Measurements from ENCODE around the gene GALE.
"Not testable (repeated sequence)": the region's sequence is repeated elsewhere in the genome, so short reads cannot be mapped to it uniquely, and the experiment has no call there.

The GALE gene

DNA sequence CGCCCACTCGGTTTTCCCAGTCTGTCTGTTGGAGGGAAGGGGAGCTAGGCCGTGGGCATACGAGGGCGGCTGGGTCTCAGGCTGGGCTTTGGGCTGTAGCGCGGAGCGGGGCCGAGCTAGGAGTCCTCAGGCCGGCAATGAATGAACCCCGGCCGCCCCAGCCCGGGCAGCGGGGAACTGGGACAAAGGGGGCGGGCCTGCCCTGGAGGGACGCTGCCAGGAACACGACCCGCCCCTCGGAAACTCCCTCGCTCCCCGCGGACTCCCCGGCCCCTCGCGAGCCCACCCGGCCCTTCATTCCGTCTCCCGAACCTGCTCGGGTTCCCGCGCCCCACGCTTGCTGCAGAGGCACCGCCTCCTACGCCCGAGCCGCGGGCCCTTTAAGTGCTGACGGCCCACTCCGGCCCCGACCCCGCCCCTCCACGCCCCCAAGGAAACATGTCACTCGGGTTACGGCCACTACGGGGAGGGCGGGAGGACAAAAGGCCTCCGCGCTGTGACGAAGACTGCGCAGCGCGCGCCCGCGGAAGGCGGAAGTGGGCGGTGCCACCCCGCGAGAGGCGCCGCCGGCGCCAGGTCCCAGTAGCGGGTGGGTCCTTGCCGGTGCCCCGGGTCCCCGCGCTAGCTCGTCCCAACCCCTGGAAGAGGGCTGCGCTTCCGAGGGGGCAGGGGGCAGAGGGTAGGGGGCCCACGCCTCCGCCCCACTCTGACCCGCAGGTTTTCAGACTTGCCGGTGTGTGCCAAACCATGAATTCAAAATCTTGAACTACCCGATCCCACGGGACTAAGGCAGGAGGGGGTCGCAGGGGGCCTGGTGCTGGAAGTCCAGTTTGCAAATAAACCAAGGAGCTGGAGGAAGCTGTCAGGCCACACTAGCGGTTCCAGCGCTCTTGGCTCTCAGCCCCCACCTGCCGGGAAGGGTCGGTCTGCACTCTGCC, at the start of gene GALE:
Gene GALE, minus strand, starts transcription at position 355 of the 938 bp plus-strand sequence. CDS start 1,747 bp downstream, outside the sequence.
- peak; percentile 98 for DNase-seq

DNA sequence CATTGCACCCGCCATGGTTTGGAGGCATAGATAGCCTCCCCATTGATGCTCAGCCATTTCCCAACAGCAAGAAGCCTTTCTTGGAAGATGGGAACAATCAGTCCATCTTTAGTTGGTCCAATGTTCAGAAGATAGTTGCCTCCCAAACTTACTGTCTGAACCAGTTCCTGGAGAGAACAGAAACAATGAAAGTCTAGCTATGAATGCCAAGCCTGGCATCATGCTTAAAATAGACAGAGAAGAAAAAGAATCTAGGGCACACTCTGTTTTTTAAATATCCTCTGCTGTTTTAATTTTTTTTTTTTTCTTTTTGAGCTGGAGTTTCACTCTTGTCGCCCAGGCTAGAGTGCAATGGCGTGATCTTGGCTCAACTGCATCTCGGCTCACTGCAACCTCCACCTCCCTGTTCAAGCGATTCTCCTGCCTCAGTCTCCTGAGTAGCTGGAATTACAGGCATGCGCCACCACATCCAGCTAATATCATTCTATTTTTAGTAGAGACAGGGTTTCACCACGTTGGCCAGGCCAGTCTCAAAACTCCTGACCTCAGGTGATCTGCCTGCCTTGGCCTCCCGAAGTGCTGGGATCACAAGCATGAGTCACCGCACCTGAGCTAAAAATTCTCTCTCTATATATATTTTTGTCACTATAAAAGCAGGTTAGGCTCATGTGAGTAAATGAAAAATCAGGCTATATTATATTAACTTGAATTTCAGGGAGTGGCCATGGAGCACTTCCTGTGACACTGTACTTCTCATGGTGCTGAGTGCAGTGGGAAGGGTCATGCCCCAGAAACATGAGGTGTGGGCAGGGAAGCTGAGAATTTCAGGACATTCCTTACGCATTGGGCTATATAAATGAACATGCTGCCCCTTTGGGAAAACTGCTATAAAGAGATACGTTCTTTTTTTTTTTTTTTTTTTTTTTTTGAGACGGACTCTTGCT, 48.4 kb upstream of the GALE start:
- DNase-seq = no peak

DNA sequence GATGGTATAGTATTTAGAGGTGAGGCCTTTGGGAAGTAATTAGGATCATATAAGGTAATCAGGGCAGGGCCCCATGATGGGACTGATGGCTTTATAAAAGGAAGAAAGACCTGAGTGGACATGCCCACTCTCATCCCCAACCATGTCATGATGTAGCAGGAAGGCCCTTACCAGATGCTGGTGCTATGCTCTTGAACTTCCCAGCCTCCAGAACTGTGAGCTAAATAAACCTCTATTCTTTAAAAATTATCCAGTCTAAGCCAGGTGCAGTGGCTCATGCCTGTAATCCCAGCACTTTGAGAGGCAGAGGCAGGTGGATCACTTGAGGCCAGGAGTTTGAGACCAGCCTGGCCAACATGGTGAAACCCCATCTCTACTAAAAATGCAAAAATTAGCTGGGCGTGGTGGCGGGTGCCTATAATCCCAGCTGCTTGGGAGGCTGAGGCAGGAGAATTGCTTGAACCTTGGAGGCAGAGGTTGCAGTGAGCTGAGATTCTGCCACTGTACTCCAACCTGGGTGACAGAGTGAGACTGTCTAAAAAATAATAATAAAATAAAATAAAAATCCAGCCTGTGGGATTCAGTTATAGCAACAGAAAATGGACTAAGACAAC, 47.0 kb upstream of the GALE start:
- not testable (repeated sequence) for DNase-seq

DNA sequence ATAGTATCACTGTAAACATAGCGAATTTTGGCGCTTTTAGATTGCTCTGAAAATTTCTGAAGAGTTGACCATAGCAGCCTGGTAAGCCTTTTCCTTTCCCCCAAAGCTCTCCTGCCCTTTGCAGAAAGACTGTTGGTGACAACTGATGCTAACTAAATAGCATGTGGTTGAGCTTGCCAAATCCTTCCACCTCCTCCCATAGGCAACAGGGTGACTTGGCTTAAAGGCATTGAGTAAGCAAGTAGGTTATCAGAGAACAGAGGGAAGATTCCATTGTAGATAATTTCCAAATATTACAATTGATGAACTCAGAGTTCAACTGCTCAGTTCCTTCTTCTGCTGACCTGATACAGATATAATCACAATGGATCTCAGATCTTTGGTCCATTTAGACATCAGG, 44.6 kb upstream of the GALE start:
- DNase-seq = no peak

DNA sequence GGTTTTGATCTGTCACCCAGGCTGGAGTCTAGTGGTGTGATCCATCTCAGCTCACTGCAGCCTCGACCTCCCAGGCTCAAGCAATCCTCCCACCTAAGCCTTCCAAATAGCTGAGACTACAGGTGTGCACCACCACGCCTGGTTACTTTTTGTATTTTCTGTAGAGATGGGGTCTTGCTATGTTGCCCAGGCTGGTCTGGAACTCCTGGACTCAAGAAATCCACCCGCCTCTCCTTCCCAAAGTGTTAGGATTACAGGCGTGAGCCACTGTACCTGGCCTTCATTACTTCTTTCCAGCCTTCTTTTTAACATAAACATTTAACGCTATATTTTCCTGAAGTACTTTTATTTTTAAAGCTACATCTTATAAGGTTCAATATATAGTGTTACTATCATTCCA, 43.1 kb upstream of the GALE start:
- no peak for DNase-seq

DNA sequence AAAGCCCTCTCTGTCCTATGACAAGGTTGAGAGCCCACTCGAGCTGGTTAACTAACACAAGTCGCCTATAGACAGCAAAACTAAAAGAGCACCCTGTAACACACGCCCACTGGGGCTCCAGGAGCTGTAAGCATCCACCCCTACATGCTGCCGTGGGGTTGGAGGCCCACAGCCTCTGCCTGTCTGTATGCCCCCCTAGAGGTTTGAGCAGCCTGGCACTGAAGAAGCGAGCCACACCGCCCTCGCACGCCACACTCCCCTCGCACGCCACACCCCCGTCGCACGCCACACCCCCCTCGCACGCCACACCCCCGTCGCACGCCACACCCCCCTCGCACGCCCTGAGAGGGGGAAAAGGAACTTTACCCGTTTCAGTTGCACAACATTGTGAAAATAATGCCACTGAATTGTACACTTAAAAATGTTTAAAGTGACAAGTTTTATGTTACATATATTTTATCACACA, 37.9 kb upstream of the GALE start:
- peak; percentile 67 for DNase-seq

DNA sequence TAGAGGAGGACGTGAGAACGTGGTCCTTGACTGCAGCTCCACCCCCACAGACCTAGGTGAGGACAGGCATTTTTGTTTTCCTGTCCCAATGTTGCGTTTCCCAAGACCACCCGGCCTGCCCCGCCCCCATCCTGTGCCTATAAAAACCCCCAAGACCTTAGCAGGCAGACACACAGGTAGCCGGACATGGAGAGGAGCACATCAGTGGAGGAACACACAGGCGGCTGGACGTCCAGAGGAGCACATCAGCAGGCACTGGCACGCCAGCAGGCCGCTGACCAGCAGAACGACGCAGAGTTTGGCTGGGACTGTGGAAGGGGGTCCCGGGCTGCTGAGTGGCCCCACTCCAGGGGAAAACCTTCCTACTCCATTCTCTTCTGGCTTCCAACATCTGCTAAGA, 37.4 kb upstream of the GALE start:
- DNase-seq = no peak

DNA sequence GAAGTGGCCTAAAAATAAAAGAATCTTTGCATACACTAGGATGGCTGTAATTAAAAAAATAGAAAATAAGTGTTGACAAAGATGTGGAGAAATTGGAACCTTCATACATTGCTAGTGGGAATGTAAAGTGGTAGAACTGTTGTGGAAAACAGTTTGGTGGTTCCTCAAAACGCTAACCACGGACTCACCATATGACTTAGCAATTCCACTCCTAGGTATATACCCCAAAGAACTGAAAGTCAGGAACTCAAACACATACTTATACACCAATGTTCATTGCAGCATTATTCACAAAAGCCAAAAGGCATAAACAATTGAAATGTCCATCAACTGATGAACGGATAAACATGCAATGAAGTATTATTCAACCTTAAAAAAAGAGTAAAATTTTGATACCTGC, 35.5 kb upstream of the GALE start:
- no peak for DNase-seq

DNA sequence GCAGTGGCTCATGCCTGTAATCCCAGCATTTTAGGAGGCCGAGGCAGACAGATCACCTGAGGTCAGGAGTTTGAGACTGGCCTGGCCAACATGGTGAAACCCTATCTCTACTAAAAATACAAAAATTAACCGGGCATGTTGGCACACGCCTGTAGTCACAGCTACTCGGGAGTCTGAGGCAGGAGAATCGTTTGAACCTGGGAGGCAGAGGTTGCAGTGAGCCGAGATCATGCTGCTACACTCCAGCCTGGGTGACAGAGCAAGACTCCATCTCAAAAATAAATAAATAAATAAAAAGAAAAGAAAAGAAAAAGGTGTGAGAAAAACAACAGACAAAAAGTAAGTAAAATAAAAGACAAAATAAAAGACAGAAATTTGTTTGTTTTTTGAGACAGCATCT, 33.6 kb upstream of the GALE start:
- not testable (repeated sequence) for DNase-seq

DNA sequence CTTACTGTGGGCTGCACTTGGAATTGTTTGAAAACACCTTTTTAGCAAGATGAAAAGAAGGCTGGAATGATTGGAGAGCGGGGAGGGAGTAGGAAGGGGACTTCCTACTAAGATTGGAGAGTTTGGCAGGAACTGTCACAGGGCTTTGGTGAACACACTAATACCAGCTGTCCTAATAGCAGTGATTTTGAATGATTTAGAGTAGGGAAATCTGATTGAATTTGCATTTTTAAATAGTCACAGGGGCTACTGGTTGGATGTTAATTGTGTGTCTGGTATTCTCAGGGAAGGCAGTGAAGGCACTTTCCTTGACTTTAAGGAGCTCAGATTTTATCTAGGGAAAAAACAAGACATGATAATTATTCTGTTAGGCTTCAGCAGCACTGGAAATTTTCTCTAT, 27.2 kb upstream of the GALE start:
- no peak for DNase-seq

DNA sequence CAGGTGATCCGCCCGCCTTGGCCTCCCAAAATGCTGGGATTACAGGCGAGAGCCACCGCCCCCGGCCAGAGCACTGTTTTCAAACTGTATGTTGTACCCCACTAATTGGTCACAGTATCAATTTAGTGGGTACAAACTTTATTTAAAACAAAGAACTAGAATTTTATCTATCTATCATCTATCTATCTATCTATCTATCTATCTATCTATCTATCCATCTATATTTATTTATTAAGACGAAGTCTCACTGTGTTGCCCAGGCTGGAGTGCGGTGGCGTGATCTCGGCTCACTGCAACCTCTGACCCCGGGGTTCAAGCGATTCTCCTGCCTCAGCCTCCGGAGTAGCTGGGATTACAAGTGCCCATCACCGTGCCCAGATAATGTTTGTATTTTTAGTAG, 26.0 kb upstream of the GALE start:
- not testable (repeated sequence) for DNase-seq

DNA sequence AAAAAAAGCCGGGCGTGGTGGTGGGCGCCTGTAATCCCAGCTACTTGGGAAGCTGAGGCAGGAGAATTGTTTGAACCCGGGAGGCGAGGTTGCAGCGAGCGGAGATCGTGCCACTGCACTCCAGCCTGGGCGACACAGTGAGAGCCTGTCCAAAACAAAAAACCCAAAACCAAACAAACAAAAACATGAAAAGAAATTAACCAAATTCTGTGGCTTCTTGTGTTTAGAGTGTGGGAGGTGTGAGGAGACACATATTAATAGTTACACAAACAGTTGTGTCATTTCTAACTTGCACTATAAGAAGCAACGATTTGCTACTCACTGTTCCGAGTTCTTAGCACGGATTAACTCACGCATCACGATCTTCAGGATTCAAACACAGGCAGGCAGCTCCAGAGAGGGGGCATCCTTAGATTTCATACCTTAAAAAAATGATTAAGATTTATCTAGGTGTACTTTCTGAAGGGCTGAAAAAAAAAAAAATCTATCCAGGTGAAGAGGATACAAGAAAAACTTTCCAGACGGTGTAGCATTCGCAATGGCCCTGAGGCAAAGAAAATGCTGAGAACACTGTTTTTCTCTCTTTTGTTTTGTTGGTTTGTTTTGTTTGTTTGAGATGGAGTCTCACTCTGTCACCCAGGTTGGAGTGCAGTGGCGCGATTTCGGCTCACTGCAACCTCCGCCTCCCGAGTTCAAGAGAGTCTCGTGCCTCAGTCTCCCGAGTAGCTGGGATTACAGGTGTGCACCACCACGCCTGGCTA, 25.4 kb upstream of the GALE start:
- DNase-seq = no peak

DNA sequence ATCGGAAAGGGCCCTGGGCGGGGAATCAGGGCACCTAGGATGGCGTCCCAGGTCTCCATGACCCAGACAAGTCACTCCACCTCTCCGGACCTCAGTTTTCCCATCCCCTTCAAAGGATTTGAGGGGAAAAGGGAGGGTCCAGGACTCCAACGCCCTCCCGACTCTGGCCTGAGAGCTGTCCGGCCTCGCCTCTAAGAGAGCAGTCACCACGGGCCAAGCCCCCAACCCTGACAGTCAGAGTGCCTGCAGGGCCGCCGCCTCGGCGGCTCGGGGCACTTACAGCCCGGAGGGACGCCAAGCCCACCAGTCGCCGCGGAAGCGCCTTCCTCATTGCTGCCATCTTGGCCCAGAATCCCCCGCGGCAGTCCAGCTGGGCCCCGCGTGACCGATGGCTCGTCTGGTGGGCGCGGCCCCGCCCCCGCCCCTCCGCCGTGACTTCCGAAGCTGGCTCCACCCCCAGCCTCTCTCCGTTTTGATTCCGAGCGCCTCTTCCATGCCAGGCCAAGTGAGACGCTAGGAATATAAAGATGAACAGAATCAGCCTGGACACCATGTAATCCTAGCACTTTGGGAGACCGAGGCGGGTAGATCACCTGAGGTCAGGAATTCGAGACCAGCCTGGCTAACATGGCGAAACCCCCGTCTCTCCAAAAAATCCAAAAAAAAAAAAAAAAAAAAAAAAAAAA, 24.7 kb upstream of the GALE start, which contains the start of gene HMGCL:
Gene HMGCL, minus strand, starts transcription at position 354 of the 686 bp plus-strand sequence. Its CDS starts 14 bp downstream, at position 340.
- DNase-seq = peak; percentile 84 to 87

DNA sequence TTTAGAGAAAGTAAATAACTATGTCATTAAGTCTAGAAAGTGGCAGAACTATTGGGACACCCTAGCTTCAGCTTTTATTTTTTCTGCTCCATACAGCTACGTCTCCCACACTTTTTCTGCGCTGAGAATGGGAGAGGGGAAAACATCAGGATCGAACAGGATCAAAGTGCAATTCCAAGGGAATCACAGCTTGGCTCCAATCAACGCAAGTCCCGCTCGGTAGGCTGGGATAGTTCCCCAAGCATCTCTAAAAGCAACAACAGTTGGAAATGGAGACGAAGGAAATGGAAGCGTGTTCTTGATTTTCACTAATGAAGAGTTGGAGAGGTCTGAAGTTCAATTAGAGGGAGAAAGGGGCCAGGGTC, 24.1 kb upstream of the GALE start:
- DNase-seq = no peak

DNA sequence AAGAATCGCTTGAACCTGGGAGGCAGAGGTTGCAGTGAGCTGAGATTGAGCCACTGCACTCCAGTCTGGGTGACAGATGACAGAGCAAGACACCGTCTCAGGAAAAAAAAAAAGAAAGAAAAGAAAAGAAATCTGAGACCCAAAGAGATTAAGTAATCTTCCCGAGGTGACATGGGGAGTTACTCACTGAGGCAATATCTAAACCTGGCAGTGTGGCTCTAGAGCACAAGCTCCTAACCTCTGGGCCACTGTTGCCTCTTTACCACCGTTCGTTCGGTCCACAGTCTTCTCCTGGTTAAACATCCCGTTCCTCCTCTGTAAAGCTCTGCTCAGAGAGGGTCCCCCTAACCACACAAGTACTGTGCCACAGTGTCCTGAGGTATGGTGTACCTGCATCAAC, 23.2 kb upstream of the GALE start:
- no peak for DNase-seq

DNA sequence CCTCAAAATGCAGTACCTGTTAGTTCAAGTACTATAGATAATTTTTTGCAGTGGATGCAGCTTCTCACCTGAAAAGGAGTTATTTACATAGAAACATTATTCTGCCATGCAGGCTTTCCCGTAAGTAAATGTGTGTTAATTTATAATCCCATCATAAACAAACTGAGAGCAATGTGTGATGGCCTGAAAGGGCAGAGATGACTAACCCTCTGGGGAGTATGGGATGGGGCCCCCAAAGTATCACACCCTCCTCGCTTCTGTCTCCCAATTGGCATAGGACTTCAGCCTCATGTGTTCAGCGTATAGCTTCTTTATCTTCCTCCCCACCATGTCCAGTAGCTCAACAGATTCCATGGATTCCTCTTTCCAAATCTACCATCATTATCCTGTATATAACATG, 17.1 kb upstream of the GALE start:
- no peak for DNase-seq

DNA sequence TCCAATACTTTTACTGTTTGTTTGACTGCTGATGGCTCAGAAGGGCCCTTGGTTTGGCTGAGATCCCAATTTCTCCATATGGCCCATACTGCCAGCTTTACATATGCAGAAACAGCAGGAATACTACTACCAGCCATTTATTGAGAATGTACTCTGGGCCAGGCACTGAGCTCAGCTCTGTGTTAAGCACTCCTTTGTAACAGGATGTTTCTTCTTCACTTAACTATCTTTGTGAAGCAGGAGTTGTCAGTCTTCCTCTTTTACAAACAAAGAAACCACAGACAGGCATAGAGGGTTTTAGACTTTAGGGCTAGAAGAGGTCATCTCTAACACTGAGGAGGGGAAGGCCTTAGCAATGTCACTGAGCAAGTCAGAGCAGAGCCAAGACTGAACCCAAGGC, 16.4 kb upstream of the GALE start:
- no peak for DNase-seq

DNA sequence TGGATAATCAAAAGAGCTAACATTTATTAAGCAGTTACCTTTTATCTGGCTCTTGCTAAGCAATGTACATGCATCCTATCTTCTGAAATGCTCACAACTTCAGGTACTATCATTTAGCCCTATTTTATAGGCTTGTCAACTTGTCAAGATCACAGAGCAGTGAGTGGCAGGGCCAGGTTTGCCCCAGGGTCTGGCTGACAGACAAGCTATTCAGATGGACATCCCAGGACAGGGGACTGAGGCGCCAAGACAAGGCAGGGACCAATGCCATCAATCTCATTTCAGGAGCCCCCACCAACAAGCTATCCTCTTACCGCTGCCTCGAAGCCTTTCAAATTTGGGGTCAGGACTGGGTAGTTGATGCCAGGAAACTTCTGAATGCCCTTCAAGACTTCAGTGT, 15.8 kb upstream of the GALE start:
- no peak for DNase-seq

DNA sequence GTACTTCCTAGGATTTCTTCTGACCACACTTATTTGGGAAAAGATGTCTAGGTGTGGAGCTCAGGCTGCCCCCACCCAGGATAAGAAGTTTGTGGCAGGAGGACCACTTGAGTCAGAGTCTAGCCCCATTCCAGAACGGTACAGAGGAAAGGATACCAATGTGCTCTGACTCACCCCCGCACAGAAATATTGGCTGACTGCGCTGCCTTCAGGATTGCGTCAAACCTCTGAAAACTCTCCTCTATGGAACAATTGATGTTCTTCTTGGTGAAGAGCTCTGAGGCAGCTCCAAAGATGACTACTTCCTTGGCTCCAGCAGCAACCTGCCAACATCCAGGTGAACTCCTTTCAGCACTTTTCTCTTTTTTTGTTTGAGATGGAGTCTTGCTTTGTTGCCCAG, 13.5 kb upstream of the GALE start:
- DNase-seq = no peak

DNA sequence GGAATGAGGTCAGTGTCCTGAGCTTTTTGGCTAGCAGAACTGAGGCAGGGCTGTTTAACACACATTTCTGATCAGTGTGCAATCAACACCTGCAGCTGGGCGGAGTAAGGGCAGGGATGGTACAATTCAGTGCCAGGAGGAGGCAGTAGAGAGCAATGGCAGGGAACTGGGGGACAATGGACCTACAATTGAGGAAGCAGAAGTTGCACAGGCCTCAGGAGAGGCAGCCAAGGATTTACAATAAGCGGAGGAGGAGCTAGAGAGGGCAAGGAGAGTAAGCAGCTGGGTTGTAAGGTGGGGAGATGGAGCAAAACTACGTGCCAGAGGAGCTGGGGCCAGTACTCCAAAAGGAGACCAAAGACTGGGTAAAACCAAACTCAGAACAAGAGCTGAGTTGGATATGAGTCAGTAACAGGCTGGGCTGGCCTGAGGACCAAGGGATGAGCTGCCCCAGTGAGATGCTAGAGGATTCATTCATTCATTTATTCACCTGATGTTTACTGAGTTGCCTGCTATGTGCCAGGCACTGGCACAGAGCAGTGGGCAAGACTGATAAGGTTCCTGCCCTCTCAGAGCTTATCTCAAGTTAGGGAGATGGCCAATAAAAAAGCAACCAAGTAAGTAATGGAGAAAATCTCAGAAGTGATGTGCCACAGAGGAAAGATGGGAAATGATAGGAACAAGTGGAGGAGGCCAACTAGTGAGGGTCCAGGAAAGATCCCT, 10.4 kb upstream of the GALE start:
- DNase-seq = peak; percentile 38 to 41

DNA sequence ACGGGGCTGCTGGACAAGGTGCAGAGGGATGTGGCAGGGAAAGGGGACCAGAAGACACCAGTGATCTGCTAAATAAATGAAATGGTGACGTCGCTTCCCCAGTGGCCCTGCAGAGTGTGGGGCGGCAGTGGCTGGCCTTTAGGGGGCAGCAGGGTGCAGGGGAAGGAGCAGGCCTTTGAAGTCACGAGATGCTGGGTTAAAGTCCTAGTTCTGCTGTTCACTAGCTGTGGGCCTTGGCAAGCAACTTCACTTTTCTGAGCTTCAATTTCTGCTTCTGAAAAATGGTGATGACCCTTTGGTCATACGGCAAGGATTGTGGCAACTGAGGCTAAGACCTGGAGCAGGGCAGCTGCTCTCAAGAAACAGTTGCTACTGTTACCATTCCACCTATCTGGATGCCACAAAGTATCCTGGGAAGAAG, 9.2 kb upstream of the GALE start:
- DNase-seq = peak; percentile 73 to 74
